Type B pancreatic cell (in vitro differentiated cells): ENCODE results near the gene OR9G1. TPM values are rescaled to one million over a fixed set of nuclear protein-coding genes. Genes with fewer than 3 reads are reported as not detected.

Experiments used
- DNase-seq: peaks from one replicate; pipeline ENCODE4 v3.0.0; 2021; ENCODE audit warnings: mixed read lengths; ENCODE audit not compliant: unreplicated experiment; ENCODE audit errors: extremely low spot score
- H3K27ac Mint-ChIP-seq: 2 replicates; pipeline ENCODE4 v1.8.0; 2021; ENCODE audit warnings: mild to moderate bottlenecking, mixed read lengths
- H3K27me3 Mint-ChIP-seq: 2 replicates; pipeline ENCODE4 v1.8.0; 2021; ENCODE audit warnings: mixed read lengths
- H3K36me3 Mint-ChIP-seq: 2 replicates; pipeline ENCODE4 v1.8.0; 2021; ENCODE audit warnings: mixed read lengths
- H3K4me1 Mint-ChIP-seq: one replicate; pipeline ENCODE4 v1.8.0; 2021; ENCODE audit warnings: mixed read lengths; ENCODE audit not compliant: unreplicated experiment
- H3K4me3 Mint-ChIP-seq: 2 replicates; pipeline ENCODE4 v1.8.0; 2021; ENCODE audit warnings: mild to moderate bottlenecking, mixed read lengths
- H3K9me3 Mint-ChIP-seq: 2 replicates; pipeline ENCODE4 v1.8.0; 2021; ENCODE audit warnings: mixed read lengths
- CTCF ChIP-seq: fragments of 200-600 bp; sonication (generic); conservative IDR thresholded peaks from 2 replicates; pipeline ENCODE4 v1.5.0; 2021; ENCODE audit warnings: antibody characterized with exemption, mild to moderate bottlenecking
- microRNA-seq: library from miRNA; unstranded; fragments of <30 nt; microRNA quantifications from one replicate; pipeline ENCODE4, GENCODE V29; 2020
- total RNA-seq: library from RNA; stranded (reverse); gene quantifications from 2 replicates; pipeline ENCODE4 v1.2.1, GENCODE V29; 2021; ENCODE audit warnings: low replicate concordance

The OR9G1 gene
- total RNA-seq, 1 donor from 2014 or later, result not detected

GRCh38 chr11:56750190-56750589, 51.3 kb downstream of the OR9G1 start:
- DNase-seq, result no peak
- H3K27me3 Mint-ChIP-seq, result peaks cover 3% of the 10 kb centered on the region
- H3K9me3 Mint-ChIP-seq, result no peaks in the 10 kb centered on the region
- no peak overlapping the region for H3K27ac Mint-ChIP-seq
- no peak overlapping the region for H3K4me3 Mint-ChIP-seq
- no peaks in the 10 kb centered on the region for H3K4me1 Mint-ChIP-seq
- TF ChIP-seq CTCF, result no peak
- H3K36me3 Mint-ChIP-seq, result no peaks in the 10 kb centered on the region

- peaks cover 3% of the 10 kb centered on the region for H3K27me3 Mint-ChIP-seq
- H3K36me3 Mint-ChIP-seq, result no peaks in the 10 kb centered on the region
- no peaks in the 10 kb centered on the region for H3K4me1 Mint-ChIP-seq
- no peak overlapping the region for H3K27ac Mint-ChIP-seq
- no peak overlapping the region for H3K4me3 Mint-ChIP-seq
- no peaks in the 10 kb centered on the region for H3K9me3 Mint-ChIP-seq
- no peak for TF ChIP-seq CTCF
- no peak for DNase-seq
These were observed 52.6 kb downstream of the OR9G1 start for GRCh38 chr11:56751480-56751879.

Small RNA genes lying within 50 kb of the gene (microRNA-seq; reads per million reads assigned to microRNA genes)
- gene MIR6128, result not detected

Other genes starting within 250 kb of the OR9G1 start
- not detected in 2 replicates for gene OR5M3, start 225.7 kb upstream of the OR9G1 start, total RNA-seq
- gene OR5M8, start 207.7 kb upstream of the OR9G1 start, total RNA-seq, result not detected in 2 replicates
- gene OR5M11, start 155.8 kb upstream of the OR9G1 start, total RNA-seq, result not detected in 2 replicates
- not detected in 2 replicates for gene OR5M10, start 121.4 kb upstream of the OR9G1 start, total RNA-seq
- not detected in 2 replicates for gene OR5M1, start 84.2 kb upstream of the OR9G1 start, total RNA-seq
- gene OR5AP2, start 56.7 kb upstream of the OR9G1 start, total RNA-seq, result not detected in 2 replicates
- not detected in 2 replicates for gene OR5AR1, start 35.4 kb upstream of the OR9G1 start, total RNA-seq
- gene OR9G4, start 49.6 kb downstream of the OR9G1 start, total RNA-seq, result not detected in 2 replicates